Liver (tissue), 9 donors: ENCODE measurements around the gene GTF2F2. TPM values are rescaled to one million over a fixed set of nuclear protein-coding genes. Genes with fewer than 3 reads are reported as not detected.

Experiments
- DNase-seq: peaks from one replicate; pipeline ENCODE4 v3.0.0-alpha.2; 2017; ENCODE audit warnings: low spot score
- H3K27ac ChIP-seq, 2 donors: one replicate each; pipeline ENCODE4 v1.7.0; 2013; ENCODE audit warnings: inconsistent platforms in 2 of 2, low read length in 2 of 2, control low read depth in 1 of 2, low read depth in 1 of 2, mild to moderate bottlenecking in 1 of 2
- H3K27me3 ChIP-seq, 4 donors: one replicate each; pipeline versions ENCODE4 v1.6.1 to v1.7.0; 2013; ENCODE audit warnings: low read length in 3 of 4, inconsistent platforms in 1 of 4, mild to moderate bottlenecking in 1 of 4, moderate library complexity in 1 of 4; ENCODE audit not compliant: control insufficient read depth in 4 of 4, insufficient read depth in 4 of 4
- H3K36me3 ChIP-seq, 4 donors: one replicate each; pipeline versions ENCODE4 v1.6.1 to v1.7.0; 2013; ENCODE audit warnings: low read length in 3 of 4, mild to moderate bottlenecking in 3 of 4, low read depth in 1 of 4, moderate library complexity in 1 of 4; ENCODE audit not compliant: control insufficient read depth in 4 of 4, insufficient read depth in 3 of 4
- H3K4me1 ChIP-seq, 4 donors: one replicate each; pipeline versions ENCODE4 v1.6.1 to v1.7.0; 2013; ENCODE audit warnings: low read length in 3 of 4, mild to moderate bottlenecking in 3 of 4, moderate library complexity in 1 of 4; ENCODE audit not compliant: control insufficient read depth in 4 of 4, insufficient read depth in 4 of 4
- H3K4me3 ChIP-seq, 3 donors: one replicate each; pipeline versions ENCODE4 v1.6.1 to v1.7.0; 2013; ENCODE audit warnings: low read length in 3 of 3, control low read depth in 1 of 3, low read depth in 1 of 3, mild to moderate bottlenecking in 1 of 3
- H3K9ac ChIP-seq, 2 donors: one replicate each; pipeline ENCODE4 v1.7.0; 2013; ENCODE audit warnings: low read length in 2 of 2, mild to moderate bottlenecking in 2 of 2, moderate library complexity in 2 of 2, control low read depth in 1 of 2, low read depth in 1 of 2
- H3K9me3 ChIP-seq, 4 donors: one replicate each; pipeline versions ENCODE4 v1.6.1 to v1.7.0; 2013; ENCODE audit warnings: low read length in 3 of 4; ENCODE audit not compliant: control insufficient read depth in 4 of 4
- EGR1 ChIP-seq, 2 donors: IDR thresholded peaks; 2 replicates each; pipeline ENCODE4 v1.6.1; 2016 to 2018; ENCODE audit warnings: antibody characterized with exemption in 2 of 2, low read depth in 2 of 2
- FOXA2 ChIP-seq: IDR thresholded peaks from 2 replicates; pipeline ENCODE4 v1.6.1; 2016; ENCODE audit warnings: antibody characterized with exemption
- GABPA ChIP-seq, 2 donors: IDR thresholded peaks in 1 of 2; conservative IDR thresholded peaks in 1 of 2; 2 replicates each; pipeline ENCODE4 v1.6.1; 2016; ENCODE audit warnings: antibody characterized with exemption in 2 of 2, mild to moderate bottlenecking in 1 of 2, moderate library complexity in 1 of 2
- HNF4A ChIP-seq, 2 donors: conservative IDR thresholded peaks; 2 replicates each; pipeline ENCODE4 v1.6.1; 2016; ENCODE audit warnings: antibody characterized with exemption in 2 of 2, mild to moderate bottlenecking in 2 of 2
- HNF4G ChIP-seq: IDR thresholded peaks from 2 replicates; pipeline ENCODE4 v1.6.1; 2016; ENCODE audit warnings: antibody characterized with exemption
- JUND ChIP-seq, 2 donors: IDR thresholded peaks; 2 replicates each; pipeline ENCODE4 v1.6.1; 2016; ENCODE audit warnings: antibody characterized with exemption in 2 of 2
- NR2F2 ChIP-seq: IDR thresholded peaks from 2 replicates; pipeline ENCODE4 v1.6.1; 2016; ENCODE audit warnings: antibody characterized with exemption
- RAD21 ChIP-seq, 2 donors: IDR thresholded peaks; 2 replicates each; pipeline ENCODE4 v1.6.1; 2016; ENCODE audit warnings: antibody characterized with exemption in 2 of 2, mild to moderate bottlenecking in 2 of 2
- REST ChIP-seq: IDR thresholded peaks from 2 replicates; pipeline ENCODE4 v1.6.1; 2016; ENCODE audit warnings: antibody characterized with exemption, mild to moderate bottlenecking
- RXRA ChIP-seq, 2 donors: IDR thresholded peaks; 2 replicates each; pipeline ENCODE4 v1.6.1; 2017 to 2018; ENCODE audit warnings: antibody characterized with exemption in 2 of 2, mild to moderate bottlenecking in 1 of 2
- SP1 ChIP-seq: IDR thresholded peaks from 2 replicates; pipeline ENCODE4 v1.6.1; 2018; ENCODE audit warnings: antibody characterized with exemption, mild to moderate bottlenecking
- TAF1 ChIP-seq: conservative IDR thresholded peaks from 2 replicates; pipeline ENCODE4 v1.6.1; 2016; ENCODE audit warnings: antibody characterized with exemption, mild to moderate bottlenecking
- YY1 ChIP-seq: IDR thresholded peaks from 2 replicates; pipeline ENCODE4 v1.6.1; 2016; ENCODE audit warnings: antibody characterized with exemption, mild to moderate bottlenecking
- ZBTB33 ChIP-seq: IDR thresholded peaks from 2 replicates; pipeline ENCODE4 v1.6.1; 2016; ENCODE audit warnings: antibody characterized with exemption
- WGBS: extraction: QIAGEN DNeasy Blood & Tissue Kit; methylation state at CpG from one replicate; pipeline ENCODE4 v1.1.7; 2013; 5-methylcytosine and 5-hydroxymethylcytosine counted together
- polyA plus RNA-seq, 2 donors: library from polyadenylated mRNA; stranded (reverse) in 1 of 2; unstranded in 1 of 2; fragments of 200-250 nt in 1 of 2; fragments of >200 nt in 1 of 2; fragmentation: Nextera tagmentation in 1 of 2; extraction: Ambion mirVana in 1 of 2; gene quantifications; one replicate each; pipeline versions ENCODE4 v1.2.1 to v1.2.3, GENCODE V29; 2013 to 2015
- total RNA-seq, 2 donors: library from RNA; depleted of rRNA; stranded (reverse); fragments of >200 nt; gene quantifications; one replicate each; pipeline ENCODE4 v1.2.3, GENCODE V29; 2014
- TF ChIP-seq, protein P1 (sequence below): fragments of 150-350 bp; IDR thresholded peaks from 2 replicates; pipeline ENCODE4 v1.5.1; 2017; ENCODE audit warnings: improper control_type of control experiment, low read depth, low read length; ENCODE audit not compliant: missing input control
- TF ChIP-seq, protein P2 (sequence below): IDR thresholded peaks from 2 replicates; pipeline ENCODE4 v1.6.1; 2016; ENCODE audit warnings: antibody characterized with exemption
- donor health status: healthy.
- donor health status: healthy.
- donor health status: healthy.
- donor health status: healthy.
- donor health status: healthy.

The GTF2F2 gene
- total and polyA plus RNA-seq, 4 donors = 6.0 to 8.5 (median 7.3) TPM

DNA sequence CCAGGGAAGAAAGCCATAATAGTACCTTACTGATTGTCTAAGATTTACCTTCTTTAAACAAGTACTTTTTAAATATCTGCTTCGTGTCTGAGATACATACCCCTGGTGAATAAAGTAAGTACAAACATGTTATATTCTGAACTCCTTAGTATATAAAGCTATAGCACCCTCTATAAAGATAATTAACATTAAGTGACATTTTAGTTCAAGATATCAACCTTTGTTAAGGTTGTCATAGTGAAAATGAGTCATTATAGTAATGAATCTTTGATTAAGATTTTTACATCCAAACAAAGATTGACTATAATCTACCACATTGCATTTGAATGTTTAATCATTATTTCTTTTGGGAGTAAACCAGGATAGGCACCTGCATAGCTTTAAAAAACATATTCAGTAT lies 135.9 kb downstream of the GTF2F2 start (continued):
- TF ChIP-seq REST (no peak), FOXA2 (no peak), YY1 (no peak)

GRCh38 chr13:45257638-45258333 lies 137.5 kb downstream of the GTF2F2 start:
- no peak overlapping the region for H3K27ac ChIP-seq
- WGBS = 94% methylated on average over 4 of the region's 4 CpGs
- no peaks in the 10 kb centered on the region for H3K27me3 ChIP-seq
- no peak overlapping the region for H3K9ac ChIP-seq
- H3K4me3 ChIP-seq = no peak overlapping the region
- peaks cover 0 to 2% (median under 1%) of the 10 kb centered on the region in 4 donors for H3K36me3 ChIP-seq
- no peak for TF ChIP-seq ZBTB33
- no peak for DNase-seq
- H3K4me1 ChIP-seq = peaks cover 2 to 8% (median 6%) of the 10 kb centered on the region in 4 donors
- H3K9me3 ChIP-seq = no peaks in the 10 kb centered on the region

DNA sequence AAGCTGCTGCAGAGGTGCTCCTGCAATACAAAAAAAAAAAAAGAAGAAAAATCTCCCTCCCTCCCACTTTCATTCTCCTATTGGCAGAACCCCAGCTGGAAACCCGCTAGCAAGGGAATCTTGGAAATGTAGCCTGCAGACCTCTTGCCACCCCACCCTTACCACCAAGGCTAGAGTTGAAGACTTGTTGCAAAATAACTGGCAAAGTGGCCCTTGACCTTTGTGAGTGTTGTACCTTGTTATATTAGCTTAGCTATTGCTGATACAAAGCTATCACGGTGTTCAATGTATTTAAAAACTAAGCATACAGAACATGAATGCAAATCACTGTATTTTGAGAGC lies 138.0 kb downstream of the GTF2F2 start:
- Histone ChIP-seq H3K27ac (no peak overlapping the region), H3K4me3 (no peak overlapping the region), H3K9ac (no peak overlapping the region), H3K9me3 (no peaks in the 10 kb centered on the region), H3K36me3 (peaks cover 0 to 2% (median 0%) of the 10 kb centered on the region in 4 donors), H3K4me1 (peaks cover 2 to 8% (median 6%) of the 10 kb centered on the region in 4 donors), H3K27me3 (no peaks in the 10 kb centered on the region)
- WGBS = 38% methylated on average over 2 of the region's 2 CpGs
- no peak for DNase-seq
- TF ChIP-seq, protein P1, sequence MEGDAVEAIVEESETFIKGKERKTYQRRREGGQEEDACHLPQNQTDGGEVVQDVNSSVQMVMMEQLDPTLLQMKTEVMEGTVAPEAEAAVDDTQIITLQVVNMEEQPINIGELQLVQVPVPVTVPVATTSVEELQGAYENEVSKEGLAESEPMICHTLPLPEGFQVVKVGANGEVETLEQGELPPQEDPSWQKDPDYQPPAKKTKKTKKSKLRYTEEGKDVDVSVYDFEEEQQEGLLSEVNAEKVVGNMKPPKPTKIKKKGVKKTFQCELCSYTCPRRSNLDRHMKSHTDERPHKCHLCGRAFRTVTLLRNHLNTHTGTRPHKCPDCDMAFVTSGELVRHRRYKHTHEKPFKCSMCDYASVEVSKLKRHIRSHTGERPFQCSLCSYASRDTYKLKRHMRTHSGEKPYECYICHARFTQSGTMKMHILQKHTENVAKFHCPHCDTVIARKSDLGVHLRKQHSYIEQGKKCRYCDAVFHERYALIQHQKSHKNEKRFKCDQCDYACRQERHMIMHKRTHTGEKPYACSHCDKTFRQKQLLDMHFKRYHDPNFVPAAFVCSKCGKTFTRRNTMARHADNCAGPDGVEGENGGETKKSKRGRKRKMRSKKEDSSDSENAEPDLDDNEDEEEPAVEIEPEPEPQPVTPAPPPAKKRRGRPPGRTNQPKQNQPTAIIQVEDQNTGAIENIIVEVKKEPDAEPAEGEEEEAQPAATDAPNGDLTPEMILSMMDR = no peak
- no peak for TF ChIP-seq ZBTB33
- no peak for TF ChIP-seq RAD21 (IDR thresholded peaks at IDR 0.05)
- TF ChIP-seq EGR1 (IDR thresholded peaks at IDR 0.05; ENCODE audit: low read depth in 2 of 2) = no peak
- TF ChIP-seq, protein P2, sequence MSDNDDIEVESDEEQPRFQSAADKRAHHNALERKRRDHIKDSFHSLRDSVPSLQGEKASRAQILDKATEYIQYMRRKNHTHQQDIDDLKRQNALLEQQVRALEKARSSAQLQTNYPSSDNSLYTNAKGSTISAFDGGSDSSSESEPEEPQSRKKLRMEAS = no peak
- TF ChIP-seq NR2F2 = peak; percentile 43
- peak; percentile 71 to 75 for TF ChIP-seq HNF4A (conservative IDR thresholded peaks at IDR 0.05)
- TF ChIP-seq GABPA (IDR thresholded peaks at IDR 0.05 in 1 of 2, conservative IDR thresholded peaks at IDR 0.05 in 1 of 2) = no peak
- no peak for TF ChIP-seq FOXA2
- peak; percentile 22 for TF ChIP-seq SP1
- TF ChIP-seq REST = no peak
- no peak for TF ChIP-seq JUND (IDR thresholded peaks at IDR 0.05)
- TF ChIP-seq HNF4G = no peak
- no peak for TF ChIP-seq TAF1
- peak; percentile 45 to 51 for TF ChIP-seq RXRA (IDR thresholded peaks at IDR 0.05)
